ENCODE measurements around the gene CNEP1R1. TPM values are rescaled to one million over a fixed set of nuclear protein-coding genes. Genes with fewer than 3 reads are reported as not detected.

The CNEP1R1 gene
- total RNA-seq, 2 experiments from 2014 or later = 19.9 to 24.1 TPM

- H3K9me2 ChIP-seq (ENCODE audit: insufficient read depth, low read length) = no peaks in the 10 kb centered on the region
- H3K4me2 ChIP-seq (ENCODE audit: low read length) = no peak overlapping the region
- intact Hi-C loops (cut with micrococcal nuclease; ENCODE audit: unreplicated experiment) = no loop called here
- no peak overlapping the region for H3K27ac ChIP-seq (ENCODE audit: low read depth, low read length, poor library complexity, severe bottlenecking)
- H3K9me3 ChIP-seq (ENCODE audit: low read length) = no peaks in the 10 kb centered on the region
- H3K36me3 ChIP-seq (ENCODE audit: insufficient read depth, low read length) = no peaks in the 10 kb centered on the region
- H3K4me1 ChIP-seq (ENCODE audit: insufficient read depth, low read length, poor library complexity, severe bottlenecking) = no peaks in the 10 kb centered on the region
- BruUV-seq (replicated peaks) = no TSS peak
- no peak for DNase-seq (ENCODE audit: low spot score)
- TF ChIP-seq EZH2phosphoT487 (IDR thresholded peaks at IDR 0.05; ENCODE audit: borderline replicate concordance, low read depth, low read length) (no peak), CTCF (conservative IDR thresholded peaks at IDR 0.05; ENCODE audit: low read length) (no peak)
- CTCF ChIA-PET (ENCODE audit: unreplicated experiment) = no interaction called here
- H2AFZ ChIP-seq (ENCODE audit: low read length) = no peak overlapping the region
- H3K79me2 ChIP-seq (ENCODE audit: insufficient read depth, low read depth, low read length) = no peaks in the 10 kb centered on the region
- H4K20me1 ChIP-seq (ENCODE audit: insufficient read depth, low read length) = no peaks in the 10 kb centered on the region
- H3K4me3 ChIP-seq (ENCODE audit: low read depth, low read length, poor library complexity, severe bottlenecking) = no peak overlapping the region
- POLR2A ChIA-PET = no interaction called here
Measured at GRCh38 chr16:50002190-50002589, 22.8 kb upstream of the CNEP1R1 start.

DNA sequence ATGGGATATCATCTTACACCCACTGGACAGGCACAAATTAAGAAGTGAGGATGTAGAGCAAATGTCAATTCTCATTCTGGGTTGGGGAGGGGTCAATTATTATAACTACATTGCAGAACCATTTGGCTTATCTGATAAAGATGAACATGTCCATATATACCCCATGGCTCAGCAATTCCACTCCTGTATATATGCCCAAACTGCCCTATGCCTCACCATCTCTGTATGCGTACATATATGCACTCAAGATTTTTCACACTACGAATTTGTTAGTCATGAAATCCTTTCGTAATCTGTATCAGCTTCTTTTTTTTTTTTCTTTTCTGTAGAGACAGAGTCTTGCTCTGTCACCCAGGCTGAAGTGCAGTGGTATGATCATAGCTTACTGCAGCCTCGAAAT lies 20.8 kb upstream of the CNEP1R1 start:
- TF ChIP-seq EZH2phosphoT487 (IDR thresholded peaks at IDR 0.05; ENCODE audit: borderline replicate concordance, low read depth, low read length) = no peak
- no peak for TF ChIP-seq CTCF (conservative IDR thresholded peaks at IDR 0.05; ENCODE audit: low read length)
- Histone ChIP-seq H4K20me1 (ENCODE audit: insufficient read depth, low read length) (no peaks in the 10 kb centered on the region), H3K27ac (ENCODE audit: low read depth, low read length, poor library complexity, severe bottlenecking) (no peak overlapping the region), H3K9me3 (ENCODE audit: low read length) (no peaks in the 10 kb centered on the region), H3K4me1 (ENCODE audit: insufficient read depth, low read length, poor library complexity, severe bottlenecking) (no peaks in the 10 kb centered on the region), H3K9me2 (ENCODE audit: insufficient read depth, low read length) (no peaks in the 10 kb centered on the region), H3K79me2 (ENCODE audit: insufficient read depth, low read depth, low read length) (no peaks in the 10 kb centered on the region), H3K4me2 (ENCODE audit: low read length) (no peak overlapping the region), H3K4me3 (ENCODE audit: low read depth, low read length, poor library complexity, severe bottlenecking) (no peak overlapping the region), H2AFZ (ENCODE audit: low read length) (no peak overlapping the region), H3K36me3 (ENCODE audit: insufficient read depth, low read length) (no peaks in the 10 kb centered on the region)
- CTCF ChIA-PET (ENCODE audit: unreplicated experiment) = no interaction called here
- intact Hi-C loops (cut with micrococcal nuclease; ENCODE audit: unreplicated experiment) = no loop called here
- POLR2A ChIA-PET = no interaction called here
- no peak for DNase-seq (ENCODE audit: low spot score)
- BruUV-seq (replicated peaks) = no TSS peak

GRCh38 chr16:50006964-50007363 lies 18.1 kb upstream of the CNEP1R1 start:
- H3K9me3 ChIP-seq (ENCODE audit: low read length) = no peaks in the 10 kb centered on the region
- no peaks in the 10 kb centered on the region for H3K4me1 ChIP-seq (ENCODE audit: insufficient read depth, low read length, poor library complexity, severe bottlenecking)
- no peak overlapping the region for H3K27ac ChIP-seq (ENCODE audit: low read depth, low read length, poor library complexity, severe bottlenecking)
- no peak overlapping the region for H2AFZ ChIP-seq (ENCODE audit: low read length)
- DNase-seq (ENCODE audit: low spot score) = no peak
- H3K79me2 ChIP-seq (ENCODE audit: insufficient read depth, low read depth, low read length) = no peaks in the 10 kb centered on the region
- no peaks in the 10 kb centered on the region for H3K36me3 ChIP-seq (ENCODE audit: insufficient read depth, low read length)
- ChIA-PET POLR2A (no interaction called here), CTCF (ENCODE audit: unreplicated experiment) (no interaction called here)
- no peaks in the 10 kb centered on the region for H4K20me1 ChIP-seq (ENCODE audit: insufficient read depth, low read length)
- H3K4me3 ChIP-seq (ENCODE audit: low read depth, low read length, poor library complexity, severe bottlenecking) = no peak overlapping the region
- H3K9me2 ChIP-seq (ENCODE audit: insufficient read depth, low read length) = no peaks in the 10 kb centered on the region
- BruUV-seq (replicated peaks) = no TSS peak
- intact Hi-C loops (cut with micrococcal nuclease; ENCODE audit: unreplicated experiment) = no loop called here
- no peak for TF ChIP-seq CTCF (conservative IDR thresholded peaks at IDR 0.05; ENCODE audit: low read length)
- TF ChIP-seq EZH2phosphoT487 (IDR thresholded peaks at IDR 0.05; ENCODE audit: borderline replicate concordance, low read depth, low read length) = no peak
- H3K4me2 ChIP-seq (ENCODE audit: low read length) = no peak overlapping the region

All from OCI-LY7 (cell line).